Osteocyte (in vitro differentiated cells): ENCODE measurements around the gene DIO3. TPM values are rescaled to one million over a fixed set of nuclear protein-coding genes. Genes with fewer than 3 reads are reported as not detected.
A peak's percentile ranks its signal among the peaks of the same experiment; 100 is the strongest.

Source experiments
- DNase-seq: peaks from one replicate; pipeline ENCODE4 v3.0.0; 2021; ENCODE audit warnings: mixed read lengths; ENCODE audit not compliant: unreplicated experiment; ENCODE audit errors: extremely low spot score
- H3K27ac Mint-ChIP-seq: one replicate; pipeline ENCODE4 v1.8.0; 2021; ENCODE audit warnings: mild to moderate bottlenecking, mixed read lengths; ENCODE audit not compliant: unreplicated experiment
- H3K27me3 Mint-ChIP-seq: one replicate; pipeline ENCODE4 v1.8.0; 2021; ENCODE audit warnings: mixed read lengths; ENCODE audit not compliant: unreplicated experiment
- H3K36me3 Mint-ChIP-seq: one replicate; pipeline ENCODE4 v1.8.0; 2021; ENCODE audit warnings: mixed read lengths; ENCODE audit not compliant: unreplicated experiment
- H3K4me1 Mint-ChIP-seq: one replicate; pipeline ENCODE4 v1.8.0; 2021; ENCODE audit warnings: mixed read lengths; ENCODE audit not compliant: unreplicated experiment
- H3K4me3 Mint-ChIP-seq: one replicate; pipeline ENCODE4 v1.8.0; 2021; ENCODE audit warnings: mild to moderate bottlenecking, moderate library complexity, mixed read lengths; ENCODE audit not compliant: unreplicated experiment
- H3K9me3 Mint-ChIP-seq: one replicate; pipeline ENCODE4 v1.8.0; 2021; ENCODE audit warnings: mixed read lengths; ENCODE audit not compliant: unreplicated experiment
- total RNA-seq: library from RNA; stranded (reverse); gene quantifications from 2 replicates; pipeline ENCODE4 v1.2.1, GENCODE V29; 2021
- TF ChIP-seq, protein P1 (sequence below): fragments of 200-600 bp; sonication (generic); IDR thresholded peaks from 2 replicates; pipeline ENCODE4 v1.5.0; 2021; ENCODE audit warnings: antibody characterized with exemption, mild to moderate bottlenecking, moderate library complexity

The DIO3 gene
- total RNA-seq, 1 donor from 2014 or later = 0.43 TPM

DNA sequence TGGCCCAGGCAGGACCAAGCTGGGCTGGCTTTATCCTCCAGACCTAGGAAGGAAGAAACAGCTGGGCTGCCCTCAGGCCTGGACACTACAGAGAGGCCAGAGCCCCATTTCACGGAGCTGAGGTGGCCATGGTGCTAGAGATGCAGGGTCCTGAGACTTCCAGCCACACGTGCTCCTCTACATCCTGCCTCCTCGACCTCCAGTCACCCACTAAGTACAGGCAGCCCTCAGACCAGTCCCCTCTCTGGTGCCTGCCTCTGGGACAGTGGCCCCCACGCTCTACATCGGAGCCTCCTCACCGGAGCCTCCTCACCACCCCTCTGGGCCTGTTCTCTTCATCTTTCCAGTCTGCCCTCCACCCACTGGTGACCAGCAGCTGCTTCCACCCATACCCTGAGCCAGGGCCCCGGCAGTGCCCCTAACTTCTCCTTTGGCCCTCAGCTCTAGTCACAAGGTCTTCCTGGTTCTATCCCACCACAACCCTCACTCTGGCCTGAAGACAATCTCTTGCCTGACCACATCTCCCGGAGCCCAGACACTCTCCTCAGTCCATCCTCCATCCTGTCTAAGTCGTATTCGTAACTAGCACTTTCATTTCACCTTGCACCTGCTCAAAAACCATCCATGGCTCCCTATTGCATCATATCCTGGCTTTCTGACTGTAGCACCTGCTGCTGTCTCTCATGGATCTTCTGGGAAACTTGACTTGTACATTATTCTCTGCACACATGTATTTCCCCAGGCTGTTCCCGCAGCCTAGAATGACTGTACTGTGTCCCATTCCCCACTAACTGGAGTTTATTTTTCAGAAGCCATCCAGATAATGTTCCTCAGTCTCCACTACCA lies 43.9 kb downstream of the DIO3 start:
- Mint-ChIP-seq H3K27ac (no peak overlapping the region), H3K36me3 (no peaks in the 10 kb centered on the region), H3K4me1 (no peaks in the 10 kb centered on the region), H3K27me3 (peaks cover 36% of the 10 kb centered on the region), H3K4me3 (no peak overlapping the region), H3K9me3 (no peaks in the 10 kb centered on the region)
- peak; percentile 70 for DNase-seq
- TF ChIP-seq, protein P1, sequence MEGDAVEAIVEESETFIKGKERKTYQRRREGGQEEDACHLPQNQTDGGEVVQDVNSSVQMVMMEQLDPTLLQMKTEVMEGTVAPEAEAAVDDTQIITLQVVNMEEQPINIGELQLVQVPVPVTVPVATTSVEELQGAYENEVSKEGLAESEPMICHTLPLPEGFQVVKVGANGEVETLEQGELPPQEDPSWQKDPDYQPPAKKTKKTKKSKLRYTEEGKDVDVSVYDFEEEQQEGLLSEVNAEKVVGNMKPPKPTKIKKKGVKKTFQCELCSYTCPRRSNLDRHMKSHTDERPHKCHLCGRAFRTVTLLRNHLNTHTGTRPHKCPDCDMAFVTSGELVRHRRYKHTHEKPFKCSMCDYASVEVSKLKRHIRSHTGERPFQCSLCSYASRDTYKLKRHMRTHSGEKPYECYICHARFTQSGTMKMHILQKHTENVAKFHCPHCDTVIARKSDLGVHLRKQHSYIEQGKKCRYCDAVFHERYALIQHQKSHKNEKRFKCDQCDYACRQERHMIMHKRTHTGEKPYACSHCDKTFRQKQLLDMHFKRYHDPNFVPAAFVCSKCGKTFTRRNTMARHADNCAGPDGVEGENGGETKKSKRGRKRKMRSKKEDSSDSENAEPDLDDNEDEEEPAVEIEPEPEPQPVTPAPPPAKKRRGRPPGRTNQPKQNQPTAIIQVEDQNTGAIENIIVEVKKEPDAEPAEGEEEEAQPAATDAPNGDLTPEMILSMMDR = no peak

DNA sequence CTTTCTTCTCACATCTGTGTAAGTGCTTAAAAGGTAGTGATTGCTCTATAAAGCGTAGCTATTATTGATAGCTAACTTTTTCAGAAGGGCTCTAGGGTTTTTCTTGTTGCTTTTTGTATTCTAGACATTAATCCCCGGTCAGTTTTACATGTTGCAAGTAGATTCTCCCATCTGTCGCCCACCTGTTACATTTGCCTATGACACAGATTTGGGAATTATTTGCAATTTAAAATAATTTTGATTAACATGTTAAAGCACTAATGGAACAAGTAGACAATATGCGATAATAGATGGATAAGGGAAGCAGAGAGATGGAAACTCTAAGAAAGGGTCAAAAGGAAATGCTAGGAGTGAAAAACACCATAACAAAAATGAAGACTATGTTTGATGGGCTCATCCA lies 44.5 kb downstream of the DIO3 start:
- H3K27me3 Mint-ChIP-seq = peaks cover 41% of the 10 kb centered on the region
- H3K9me3 Mint-ChIP-seq = no peaks in the 10 kb centered on the region
- TF ChIP-seq, protein P1 = no peak
- H3K36me3 Mint-ChIP-seq = no peaks in the 10 kb centered on the region
- H3K4me3 Mint-ChIP-seq = no peak overlapping the region
- H3K27ac Mint-ChIP-seq = no peak overlapping the region
- no peaks in the 10 kb centered on the region for H3K4me1 Mint-ChIP-seq
- no peak for DNase-seq

Other genes with a start within 250 kb of the DIO3 start
- gene PPP2R5C, start 200.2 kb downstream of the DIO3 start, total RNA-seq = 115 and 116 TPM in 2 replicates